ENCODE data around the gene PTPN4.
A peak's percentile ranks its signal among the peaks of the same experiment; 100 is the strongest.

Gene PTPN4

DNA sequence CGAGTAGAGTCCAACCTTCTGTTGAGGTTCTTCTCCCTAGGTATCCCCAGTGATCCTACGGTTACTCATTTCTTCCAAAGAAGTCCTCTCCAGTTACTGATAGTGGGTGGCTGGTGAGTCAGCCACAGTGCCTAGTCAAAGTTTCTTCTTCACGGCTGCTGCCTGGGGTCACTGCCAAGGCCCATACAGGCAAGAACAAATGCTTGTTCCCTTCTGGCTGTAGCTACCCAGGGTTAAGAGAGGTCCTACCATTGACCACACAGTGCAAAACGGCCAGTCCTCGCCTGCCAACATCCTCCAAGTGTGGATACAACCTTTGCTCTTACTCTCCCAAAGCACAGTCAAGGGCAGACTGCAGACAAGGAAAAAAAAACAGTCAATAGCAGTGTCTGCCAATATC is 2.9 kb upstream of the PTPN4 start:
- Histone ChIP-seq H3K9me3 (ENCODE audit: insufficient read depth, low read length) (no peaks in the 10 kb centered on the region), H3K4me3 (ENCODE audit: low read length) (no peak overlapping the region), H3K27me3 (ENCODE audit: low read depth, low read length) (peaks cover 7% of the 10 kb centered on the region; the same call in 1 of the 2 replicates), H3K27ac (ENCODE audit: low read length) (no peak overlapping the region), H3K4me2 (ENCODE audit: low read length) (no peak overlapping the region), H3K9ac (ENCODE audit: low read length) (no peak overlapping the region), H3K4me1 (ENCODE audit: low read length) (peaks cover 12% of the 10 kb centered on the region), H3K36me3 (replicated peaks; ENCODE audit: low read depth, low read length) (no peaks in the 10 kb centered on the region), H3K79me2 (ENCODE audit: low read length) (peaks cover 19% of the 10 kb centered on the region), H2AFZ (ENCODE audit: low read depth, low read length) (no peak overlapping the region), H4K20me1 (ENCODE audit: insufficient read depth, low read length) (no peaks in the 10 kb centered on the region)
- TF ChIP-seq, protein P1, sequence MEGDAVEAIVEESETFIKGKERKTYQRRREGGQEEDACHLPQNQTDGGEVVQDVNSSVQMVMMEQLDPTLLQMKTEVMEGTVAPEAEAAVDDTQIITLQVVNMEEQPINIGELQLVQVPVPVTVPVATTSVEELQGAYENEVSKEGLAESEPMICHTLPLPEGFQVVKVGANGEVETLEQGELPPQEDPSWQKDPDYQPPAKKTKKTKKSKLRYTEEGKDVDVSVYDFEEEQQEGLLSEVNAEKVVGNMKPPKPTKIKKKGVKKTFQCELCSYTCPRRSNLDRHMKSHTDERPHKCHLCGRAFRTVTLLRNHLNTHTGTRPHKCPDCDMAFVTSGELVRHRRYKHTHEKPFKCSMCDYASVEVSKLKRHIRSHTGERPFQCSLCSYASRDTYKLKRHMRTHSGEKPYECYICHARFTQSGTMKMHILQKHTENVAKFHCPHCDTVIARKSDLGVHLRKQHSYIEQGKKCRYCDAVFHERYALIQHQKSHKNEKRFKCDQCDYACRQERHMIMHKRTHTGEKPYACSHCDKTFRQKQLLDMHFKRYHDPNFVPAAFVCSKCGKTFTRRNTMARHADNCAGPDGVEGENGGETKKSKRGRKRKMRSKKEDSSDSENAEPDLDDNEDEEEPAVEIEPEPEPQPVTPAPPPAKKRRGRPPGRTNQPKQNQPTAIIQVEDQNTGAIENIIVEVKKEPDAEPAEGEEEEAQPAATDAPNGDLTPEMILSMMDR (IDR thresholded peaks at IDR 0.05; ENCODE audit: low read depth, low read length), result no peak
- TF ChIP-seq EZH2phosphoT487 (IDR thresholded peaks at IDR 0.05; ENCODE audit: low read depth), result no peak

DNA sequence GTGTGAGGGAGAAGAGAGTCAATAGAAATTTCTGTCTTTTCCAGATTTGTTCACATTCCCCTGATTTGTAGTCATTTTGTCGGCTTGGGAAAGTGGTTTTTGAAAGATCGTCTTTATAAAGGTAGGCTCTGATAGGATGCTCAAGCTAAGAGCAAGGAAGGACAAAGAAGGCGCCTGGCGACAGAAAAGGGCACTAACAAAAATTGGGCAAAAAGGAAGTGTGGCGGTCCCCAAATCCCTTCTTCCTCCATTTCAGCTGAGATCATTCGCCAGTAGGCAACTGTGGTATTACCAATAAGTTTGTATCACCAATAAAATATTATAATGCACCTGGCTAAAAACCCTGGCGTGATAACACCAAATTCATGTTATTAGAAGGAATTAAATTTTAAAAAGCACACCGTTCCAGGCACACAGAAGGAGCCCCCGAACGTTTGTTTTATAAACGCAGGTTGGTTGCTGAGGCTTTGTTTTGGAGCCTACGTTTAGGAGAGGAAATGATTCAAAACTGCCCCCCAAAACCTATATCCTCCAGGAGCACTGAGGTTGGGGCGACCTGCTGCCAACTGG is 756 bp upstream of the PTPN4 start:
- H3K27ac ChIP-seq (ENCODE audit: low read length), result peak overlapping the region; percentile 91
- peaks cover 18% of the 10 kb centered on the region for H3K4me1 ChIP-seq (ENCODE audit: low read length)
- H3K36me3 ChIP-seq (replicated peaks; ENCODE audit: low read depth, low read length), result no peaks in the 10 kb centered on the region
- no peaks in the 10 kb centered on the region for H3K9me3 ChIP-seq (ENCODE audit: insufficient read depth, low read length)
- peak overlapping the region; percentile 22 for H2AFZ ChIP-seq (ENCODE audit: low read depth, low read length)
- H3K9ac ChIP-seq (ENCODE audit: low read length), result peak overlapping the region; percentile 66
- TF ChIP-seq, protein P1 (IDR thresholded peaks at IDR 0.05; ENCODE audit: low read depth, low read length), result no peak
- TF ChIP-seq EZH2phosphoT487 (IDR thresholded peaks at IDR 0.05; ENCODE audit: low read depth), result no peak
- H3K4me3 ChIP-seq (ENCODE audit: low read length), result peak overlapping the region; percentile 91
- no peaks in the 10 kb centered on the region for H4K20me1 ChIP-seq (ENCODE audit: insufficient read depth, low read length)
- no peaks in the 10 kb centered on the region for H3K27me3 ChIP-seq (ENCODE audit: low read depth, low read length)
- peak overlapping the region; percentile 64 for H3K4me2 ChIP-seq (ENCODE audit: low read length)
- H3K79me2 ChIP-seq (ENCODE audit: low read length), result peaks cover 40% of the 10 kb centered on the region

DNA sequence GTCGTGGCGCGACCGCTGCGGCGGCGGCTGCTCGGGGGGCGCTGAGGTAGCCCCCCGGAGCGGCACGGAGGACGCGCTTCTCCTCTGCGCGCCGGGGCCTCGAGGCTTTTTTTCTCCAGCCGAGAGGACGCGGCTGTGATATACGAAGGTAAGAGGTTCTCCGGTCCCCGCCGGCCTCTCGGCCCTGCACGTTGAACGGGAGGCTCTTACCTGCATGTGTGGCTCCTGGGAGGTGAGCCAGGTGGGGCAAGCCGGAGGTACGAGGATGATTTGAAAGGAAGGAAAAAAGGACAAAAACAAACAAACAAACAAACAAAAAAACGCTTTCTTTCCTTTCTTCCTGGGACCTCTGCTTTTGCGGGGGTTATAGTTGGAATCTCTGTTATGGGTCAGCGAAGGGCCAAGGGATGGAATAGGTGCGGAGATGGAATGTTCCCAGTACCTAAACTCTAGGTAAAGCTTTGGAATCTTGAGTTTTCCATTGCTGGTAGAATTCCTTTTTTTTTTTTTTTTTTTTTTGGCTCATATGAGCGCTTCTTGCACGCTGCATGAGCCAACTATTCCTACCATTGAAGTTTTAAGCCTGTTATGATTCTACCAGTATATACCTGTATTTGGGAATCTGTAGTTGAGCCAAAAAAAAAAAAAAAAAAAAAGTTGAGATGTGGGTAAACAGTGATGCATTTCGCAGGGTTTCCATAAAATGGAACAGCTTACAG is 674 bp downstream of the PTPN4 start:
- Histone ChIP-seq H3K27me3 (ENCODE audit: low read depth, low read length) (no peaks in the 10 kb centered on the region), H3K4me3 (ENCODE audit: low read length) (peak overlapping the region; percentile 91), H3K9me3 (ENCODE audit: insufficient read depth, low read length) (no peaks in the 10 kb centered on the region), H3K27ac (ENCODE audit: low read length) (peak overlapping the region; percentile 91), H3K4me1 (ENCODE audit: low read length) (peaks cover 17% of the 10 kb centered on the region), H2AFZ (ENCODE audit: low read depth, low read length) (peak overlapping the region; percentile 90; the same call in 1 of the 2 replicates), H3K4me2 (ENCODE audit: low read length) (peak overlapping the region; percentile 88), H3K36me3 (replicated peaks; ENCODE audit: low read depth, low read length) (no peaks in the 10 kb centered on the region), H3K79me2 (ENCODE audit: low read length) (peaks cover 53% of the 10 kb centered on the region), H3K9ac (ENCODE audit: low read length) (peak overlapping the region; percentile 91), H4K20me1 (ENCODE audit: insufficient read depth, low read length) (no peaks in the 10 kb centered on the region)
- TF ChIP-seq, protein P1 (IDR thresholded peaks at IDR 0.05; ENCODE audit: low read depth, low read length), result no peak
- no peak for TF ChIP-seq EZH2phosphoT487 (IDR thresholded peaks at IDR 0.05; ENCODE audit: low read depth)

DNA sequence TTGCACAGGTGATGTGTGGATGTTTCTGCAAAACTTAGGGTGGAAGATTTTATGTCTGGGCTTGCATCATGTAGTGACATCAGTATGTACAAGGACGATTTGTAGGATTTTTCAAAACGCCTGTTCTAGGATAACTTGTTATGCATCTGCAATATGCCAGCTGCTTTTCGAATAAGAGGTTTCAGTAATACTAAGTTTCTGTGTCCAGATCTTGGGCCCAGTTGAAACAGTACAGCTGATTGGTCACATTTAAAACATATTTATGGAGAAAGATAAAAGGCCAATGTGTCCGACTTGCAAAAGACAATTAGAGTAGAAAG is 1.2 kb downstream of the PTPN4 start:
- Histone ChIP-seq H3K4me3 (ENCODE audit: low read length) (peak overlapping the region; percentile 91), H3K9me3 (ENCODE audit: insufficient read depth, low read length) (no peaks in the 10 kb centered on the region), H3K27me3 (ENCODE audit: low read depth, low read length) (no peaks in the 10 kb centered on the region), H3K9ac (ENCODE audit: low read length) (peak overlapping the region; percentile 91), H4K20me1 (ENCODE audit: insufficient read depth, low read length) (no peaks in the 10 kb centered on the region), H3K36me3 (replicated peaks; ENCODE audit: low read depth, low read length) (no peaks in the 10 kb centered on the region), H3K79me2 (ENCODE audit: low read length) (peaks cover 58% of the 10 kb centered on the region), H3K4me2 (ENCODE audit: low read length) (peak overlapping the region; percentile 88), H2AFZ (ENCODE audit: low read depth, low read length) (no peak overlapping the region), H3K27ac (ENCODE audit: low read length) (0 out of 2 replicates have a peak overlapping the region, but pooled peaks have one; percentile 10), H3K4me1 (ENCODE audit: low read length) (peaks cover 17% of the 10 kb centered on the region)
- TF ChIP-seq, protein P1 (IDR thresholded peaks at IDR 0.05; ENCODE audit: low read depth, low read length), result no peak
- TF ChIP-seq EZH2phosphoT487 (IDR thresholded peaks at IDR 0.05; ENCODE audit: low read depth), result no peak

Data from OCI-LY3 (cell line).